MM.1S (cell line): Measurements from ENCODE around the gene PLOD1.
"Not testable (repeated sequence)": the region's sequence is repeated elsewhere in the genome, so short reads cannot be mapped to it uniquely, and the experiment has no call there.

Source experiments
- DNase-seq: peaks from one replicate; pipeline ENCODE4 v3.0.0-alpha.2; 2015
- H2AFZ ChIP-seq: fragments of 300-600 bp; sonication (generic); 2 replicates; pipeline ENCODE4 v1.6.0; 2016; ENCODE audit warnings: antibody characterized with exemption, low read length
- H3F3A ChIP-seq: fragments of 300-600 bp; sonication (generic); 2 replicates; pipeline ENCODE4 v1.6.1; 2016; ENCODE audit warnings: mild to moderate bottlenecking, antibody characterized with exemption, low read length, moderate library complexity, mixed read lengths; ENCODE audit not compliant: insufficient read depth
- H3K27ac ChIP-seq: fragments of 300-600 bp; sonication (generic); 2 replicates; pipeline ENCODE4 v1.5.1; 2016; ENCODE audit warnings: mild to moderate bottlenecking, low read length
- H3K27me3 ChIP-seq: fragments of 300-600 bp; sonication (generic); replicated peaks from 2 replicates; pipeline ENCODE4 v1.6.0; 2016; ENCODE audit warnings: low read length; ENCODE audit not compliant: insufficient read depth
- H3K36me3 ChIP-seq: fragments of 300-600 bp; sonication (generic); replicated peaks from 2 replicates; pipeline ENCODE4 v1.6.1; 2016; ENCODE audit warnings: mild to moderate bottlenecking, low read length, mixed read lengths; ENCODE audit not compliant: insufficient read depth
- H3K4me1 ChIP-seq: fragments of 300-600 bp; sonication (generic); 2 replicates; pipeline ENCODE4 v1.6.1; 2016; ENCODE audit warnings: low read length, mixed read lengths
- H3K4me2 ChIP-seq: fragments of 300-600 bp; sonication (generic); 2 replicates; pipeline ENCODE4 v1.6.0; 2016; ENCODE audit warnings: low read depth, low read length
- H3K4me3 ChIP-seq: fragments of 300-600 bp; sonication (generic); 2 replicates; pipeline ENCODE4 v1.5.1; 2016; ENCODE audit warnings: low read length, mixed read lengths
- H3K79me2 ChIP-seq: fragments of 300-600 bp; sonication (generic); 2 replicates; pipeline ENCODE4 v1.6.1; 2016; ENCODE audit warnings: mixed run types, low read length, mixed read lengths
- H3K9ac ChIP-seq: fragments of 300-600 bp; sonication (generic); 2 replicates; pipeline ENCODE4 v1.6.1; 2016; ENCODE audit warnings: low read length, mixed read lengths
- H3K9me2 ChIP-seq: fragments of 300-600 bp; sonication (generic); replicated peaks from 2 replicates; pipeline ENCODE4 v1.6.1; 2016; ENCODE audit warnings: mild to moderate bottlenecking, low read length, mixed read lengths; ENCODE audit not compliant: insufficient read depth
- H3K9me3 ChIP-seq: fragments of 300-600 bp; sonication (generic); replicated peaks from 2 replicates; pipeline ENCODE4 v1.6.1; 2016; ENCODE audit warnings: mild to moderate bottlenecking, low read length, mixed read lengths; ENCODE audit not compliant: insufficient read depth
- H4K20me1 ChIP-seq: fragments of 300-600 bp; sonication (generic); 2 replicates; pipeline ENCODE4 v1.6.1; 2016; ENCODE audit warnings: mild to moderate bottlenecking, low read length, moderate library complexity, mixed read lengths; ENCODE audit not compliant: insufficient read depth
- EZH2 ChIP-seq: fragments of 300-600 bp; sonication (generic); optimal IDR thresholded peaks from 2 replicates; pipeline ENCODE3; 2017; ENCODE audit warnings: low read depth, mild to moderate bottlenecking, antibody characterized with exemption, low read length, mixed read lengths
- EZH2phosphoT487 ChIP-seq: fragments of 300-600 bp; sonication (generic); IDR thresholded peaks from 2 replicates; pipeline ENCODE4 v1.6.1; 2018; ENCODE audit warnings: antibody characterized with exemption, low read length
- TF ChIP-seq, protein P1 (sequence below): fragments of 300-600 bp; sonication (generic); IDR thresholded peaks from 2 replicates; pipeline ENCODE4 v1.5.1; 2016; ENCODE audit warnings: antibody characterized with exemption, low read length, mixed read lengths

The PLOD1 gene

GRCh38 chr1:12007204-12007603 lies 72.7 kb downstream of the PLOD1 start:
- no peak for DNase-seq
- Histone ChIP-seq H3K27ac (no peak overlapping the region), H3K4me1 (no peaks in the 10 kb centered on the region), H3K4me2 (no peak overlapping the region), H3K27me3 (no peaks in the 10 kb centered on the region), H3K79me2 (no peaks in the 10 kb centered on the region), H3K9me2 (no peaks in the 10 kb centered on the region), H3K9me3 (no peaks in the 10 kb centered on the region), H4K20me1 (no peaks in the 10 kb centered on the region), H2AFZ (no peak overlapping the region), H3K36me3 (peaks cover 6% of the 10 kb centered on the region; the same call in 1 of the 2 replicates), H3K4me3 (no peak overlapping the region), H3F3A (no peaks in the 10 kb centered on the region), H3K9ac (no peak overlapping the region)
- TF ChIP-seq, protein P1, sequence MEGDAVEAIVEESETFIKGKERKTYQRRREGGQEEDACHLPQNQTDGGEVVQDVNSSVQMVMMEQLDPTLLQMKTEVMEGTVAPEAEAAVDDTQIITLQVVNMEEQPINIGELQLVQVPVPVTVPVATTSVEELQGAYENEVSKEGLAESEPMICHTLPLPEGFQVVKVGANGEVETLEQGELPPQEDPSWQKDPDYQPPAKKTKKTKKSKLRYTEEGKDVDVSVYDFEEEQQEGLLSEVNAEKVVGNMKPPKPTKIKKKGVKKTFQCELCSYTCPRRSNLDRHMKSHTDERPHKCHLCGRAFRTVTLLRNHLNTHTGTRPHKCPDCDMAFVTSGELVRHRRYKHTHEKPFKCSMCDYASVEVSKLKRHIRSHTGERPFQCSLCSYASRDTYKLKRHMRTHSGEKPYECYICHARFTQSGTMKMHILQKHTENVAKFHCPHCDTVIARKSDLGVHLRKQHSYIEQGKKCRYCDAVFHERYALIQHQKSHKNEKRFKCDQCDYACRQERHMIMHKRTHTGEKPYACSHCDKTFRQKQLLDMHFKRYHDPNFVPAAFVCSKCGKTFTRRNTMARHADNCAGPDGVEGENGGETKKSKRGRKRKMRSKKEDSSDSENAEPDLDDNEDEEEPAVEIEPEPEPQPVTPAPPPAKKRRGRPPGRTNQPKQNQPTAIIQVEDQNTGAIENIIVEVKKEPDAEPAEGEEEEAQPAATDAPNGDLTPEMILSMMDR = no peak
- TF ChIP-seq EZH2phosphoT487 (no peak), EZH2 (no peak)

DNA sequence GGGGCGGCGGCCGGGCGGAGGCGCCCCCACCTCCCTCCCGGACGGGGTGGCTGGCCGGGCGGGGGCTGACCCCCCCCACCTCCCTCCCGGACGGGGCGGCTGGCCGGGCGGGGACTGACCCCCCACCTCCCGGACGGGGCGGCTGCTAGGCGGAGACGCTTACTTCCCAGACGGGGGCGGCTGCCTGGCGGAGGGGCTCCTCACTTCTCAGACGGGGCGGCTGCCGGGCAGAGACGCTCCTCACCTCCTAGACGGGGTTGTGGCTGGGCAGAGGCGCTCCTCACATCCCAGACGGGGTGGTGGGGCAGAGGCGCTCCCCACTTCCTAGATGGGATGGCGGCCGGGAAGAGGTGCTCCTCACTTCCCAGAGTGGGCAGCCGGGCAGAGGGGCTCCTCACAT lies 73.8 kb downstream of the PLOD1 start:
- not testable (repeated sequence) for DNase-seq, H3K27ac ChIP-seq, H3K9me2 ChIP-seq, H4K20me1 ChIP-seq, H3F3A ChIP-seq, H3K9ac ChIP-seq, H3K9me3 ChIP-seq, H3K27me3 ChIP-seq, H3K4me3 ChIP-seq, H3K4me2 ChIP-seq, H3K79me2 ChIP-seq, H3K36me3 ChIP-seq, H3K4me1 ChIP-seq, H2AFZ ChIP-seq

GRCh38 chr1:12009318-12009947 lies 74.9 kb downstream of the PLOD1 start:
- H3K9me3 ChIP-seq = no peaks in the 10 kb centered on the region
- no peak overlapping the region for H3K4me3 ChIP-seq
- H2AFZ ChIP-seq = no peak overlapping the region
- no peak overlapping the region for H3K27ac ChIP-seq
- no peak for DNase-seq
- H3K4me2 ChIP-seq = no peak overlapping the region
- no peaks in the 10 kb centered on the region for H3K27me3 ChIP-seq
- H3K9ac ChIP-seq = no peak overlapping the region
- H3K4me1 ChIP-seq = no peaks in the 10 kb centered on the region
- H3F3A ChIP-seq = no peaks in the 10 kb centered on the region
- H4K20me1 ChIP-seq = no peaks in the 10 kb centered on the region
- H3K36me3 ChIP-seq = peaks cover 6% of the 10 kb centered on the region; the same call in 1 of the 2 replicates
- TF ChIP-seq, protein P1 = no peak
- TF ChIP-seq EZH2phosphoT487 (no peak), EZH2 (no peak)
- no peaks in the 10 kb centered on the region for H3K9me2 ChIP-seq
- H3K79me2 ChIP-seq = no peaks in the 10 kb centered on the region

GRCh38 chr1:12010746-12011570 lies 76.4 kb downstream of the PLOD1 start:
- H3K9me3 ChIP-seq = no peaks in the 10 kb centered on the region
- H3K36me3 ChIP-seq = no peaks in the 10 kb centered on the region; the same call in 1 of the 2 replicates
- H4K20me1 ChIP-seq = no peaks in the 10 kb centered on the region
- H3K9ac ChIP-seq = no peak overlapping the region
- H3K27me3 ChIP-seq = no peaks in the 10 kb centered on the region
- H2AFZ ChIP-seq = no peak overlapping the region
- H3K4me2 ChIP-seq = no peak overlapping the region
- no peak overlapping the region for H3K27ac ChIP-seq
- H3K4me1 ChIP-seq = no peaks in the 10 kb centered on the region
- TF ChIP-seq, protein P1 = no peak
- TF ChIP-seq EZH2phosphoT487 (no peak), EZH2 (no peak)
- H3K4me3 ChIP-seq = no peak overlapping the region
- no peak for DNase-seq
- no peaks in the 10 kb centered on the region for H3F3A ChIP-seq
- H3K79me2 ChIP-seq = no peaks in the 10 kb centered on the region
- no peaks in the 10 kb centered on the region for H3K9me2 ChIP-seq
